GM19468 (cell line): ENCODE data around the gene NEURL1B.
"Not testable (repeated sequence)": the region's sequence is repeated elsewhere in the genome, so short reads cannot be mapped to it uniquely, and the experiment has no call there.

Source experiments
- ATAC-seq: cut with Tn5 transposase; IDR thresholded peaks from one replicate; pipeline ENCODE4 v1.9.1; 2021; ENCODE audit warnings: mild to moderate bottlenecking, moderate library complexity, moderate number of reproducible peaks; ENCODE audit not compliant: unreplicated experiment; ENCODE audit errors: extremely low read depth

NEURL1B gene

GRCh38 chr5:172670444-172670843, 29.4 kb downstream of the NEURL1B start:
- no peak for ATAC-seq

GRCh38 chr5:172671091-172671490, 30.0 kb downstream of the NEURL1B start:
- ATAC-seq = no peak

GRCh38 chr5:172672681-172673080, 31.6 kb downstream of the NEURL1B start:
- no peak for ATAC-seq

- ATAC-seq = no peak
Measured at GRCh38 chr5:172674155-172674554, 33.1 kb downstream of the NEURL1B start.

- no peak for ATAC-seq
Measured at GRCh38 chr5:172676914-172677475, 35.9 kb downstream of the NEURL1B start.

- ATAC-seq = not testable (repeated sequence)
Measured at GRCh38 chr5:172678362-172678874, 37.4 kb downstream of the NEURL1B start.

GRCh38 chr5:172678902-172679301, 37.8 kb downstream of the NEURL1B start:
- no peak for ATAC-seq

- no peak for ATAC-seq
Measured at GRCh38 chr5:172679628-172680212, 38.7 kb downstream of the NEURL1B start.

GRCh38 chr5:172680921-172681320, 39.9 kb downstream of the NEURL1B start:
- ATAC-seq = no peak

GRCh38 chr5:172681421-172681820, 40.4 kb downstream of the NEURL1B start:
- no peak for ATAC-seq

GRCh38 chr5:172683264-172683644, 42.2 kb downstream of the NEURL1B start:
- no peak for ATAC-seq

GRCh38 chr5:172683645-172684471, 42.8 kb downstream of the NEURL1B start:
- ATAC-seq = no peak

GRCh38 chr5:172685091-172685490, 44.0 kb downstream of the NEURL1B start:
- no peak for ATAC-seq

GRCh38 chr5:172686111-172686510, 45.0 kb downstream of the NEURL1B start:
- no peak for ATAC-seq

- ATAC-seq = no peak
Measured at GRCh38 chr5:172686539-172687390, 45.7 kb downstream of the NEURL1B start.

GRCh38 chr5:172687940-172688339, 46.9 kb downstream of the NEURL1B start:
- no peak for ATAC-seq

GRCh38 chr5:172688349-172689217, 47.5 kb downstream of the NEURL1B start:
- ATAC-seq = no peak

GRCh38 chr5:172689218-172689572, 48.1 kb downstream of the NEURL1B start:
- no peak for ATAC-seq

GRCh38 chr5:172689801-172690200, 48.7 kb downstream of the NEURL1B start:
- no peak for ATAC-seq
